Gastroesophageal sphincter (tissue), 3 donors: ENCODE measurements around the gene LBP.

ENCODE experiments used
- CTCF ChIP-seq, 4 experiments: fragments of 200-600 bp in 2 of 4; fragments of 450-650 bp in 2 of 4; sonication (generic) in 1 of 4; IDR thresholded peaks; one replicate each; pipeline ENCODE4 v1.5.1; 2017 to 2019; ENCODE audit warnings: antibody characterized with exemption in 4 of 4, mild to moderate bottlenecking in 2 of 4, moderate library complexity in 2 of 4
- POLR2A ChIP-seq, 2 donors: fragments of 450-650 bp; IDR thresholded peaks; one replicate each; pipeline ENCODE4 v1.6.1; 2017; ENCODE audit warnings: antibody characterized with exemption in 2 of 2, mild to moderate bottlenecking in 2 of 2, moderate library complexity in 1 of 2

GRCh38 chr20:38331245-38331644 lies 15.0 kb upstream of the LBP start:
- TF ChIP-seq CTCF (IDR thresholded peaks at IDR 0.05) (no peak), POLR2A (IDR thresholded peaks at IDR 0.05) (no peak)
